Urinary bladder (tissue), 4 donors: Measurements from ENCODE around the gene IL17RC. TPM values are rescaled to one million over a fixed set of nuclear protein-coding genes. Genes with fewer than 3 reads are reported as not detected.

Source experiments
- DNase-seq: peaks from one replicate; pipeline ENCODE4 v3.0.0-alpha.2; 2015; ENCODE audit errors: extremely low spot score
- H3K27ac ChIP-seq: one replicate; pipeline ENCODE4 v1.5.1; 2013; ENCODE audit warnings: low read depth, mild to moderate bottlenecking, moderate library complexity
- H3K36me3 ChIP-seq: one replicate; pipeline ENCODE4 v1.6.1; 2013; ENCODE audit warnings: mild to moderate bottlenecking, moderate library complexity; ENCODE audit not compliant: insufficient read depth
- H3K4me1 ChIP-seq: one replicate; pipeline ENCODE4 v1.6.1; 2013; ENCODE audit warnings: mild to moderate bottlenecking, moderate library complexity; ENCODE audit not compliant: insufficient read depth
- H3K4me3 ChIP-seq: one replicate; pipeline ENCODE4 v1.5.1; 2013; ENCODE audit warnings: low read depth, low read length
- WGBS: extraction: QIAGEN DNeasy Blood & Tissue Kit; methylation state at CpG from one replicate; pipeline ENCODE4 v1.1.7; 2013; 5-methylcytosine and 5-hydroxymethylcytosine counted together
- polyA plus RNA-seq: library from polyadenylated mRNA; stranded (reverse); fragments of 200-250 nt; gene quantifications from one replicate; pipeline ENCODE4 v1.2.3, GENCODE V29; 2013
- small RNA-seq: library from RNA; depleted of rRNA; stranded (forward); fragments of <200 nt; gene quantifications from one replicate; pipeline ENCODE3, GENCODE V24; 2014
- total RNA-seq: library from RNA; depleted of rRNA; stranded (reverse); fragments of >200 nt; gene quantifications from one replicate; pipeline ENCODE4 v1.2.3, GENCODE V29; 2014
- donor health status: healthy with polysubstance abuse.
- donor health status: healthy.

Gene IL17RC
- total and polyA plus RNA-seq, 2 donors, result 24.7 to 72.5 TPM

DNA sequence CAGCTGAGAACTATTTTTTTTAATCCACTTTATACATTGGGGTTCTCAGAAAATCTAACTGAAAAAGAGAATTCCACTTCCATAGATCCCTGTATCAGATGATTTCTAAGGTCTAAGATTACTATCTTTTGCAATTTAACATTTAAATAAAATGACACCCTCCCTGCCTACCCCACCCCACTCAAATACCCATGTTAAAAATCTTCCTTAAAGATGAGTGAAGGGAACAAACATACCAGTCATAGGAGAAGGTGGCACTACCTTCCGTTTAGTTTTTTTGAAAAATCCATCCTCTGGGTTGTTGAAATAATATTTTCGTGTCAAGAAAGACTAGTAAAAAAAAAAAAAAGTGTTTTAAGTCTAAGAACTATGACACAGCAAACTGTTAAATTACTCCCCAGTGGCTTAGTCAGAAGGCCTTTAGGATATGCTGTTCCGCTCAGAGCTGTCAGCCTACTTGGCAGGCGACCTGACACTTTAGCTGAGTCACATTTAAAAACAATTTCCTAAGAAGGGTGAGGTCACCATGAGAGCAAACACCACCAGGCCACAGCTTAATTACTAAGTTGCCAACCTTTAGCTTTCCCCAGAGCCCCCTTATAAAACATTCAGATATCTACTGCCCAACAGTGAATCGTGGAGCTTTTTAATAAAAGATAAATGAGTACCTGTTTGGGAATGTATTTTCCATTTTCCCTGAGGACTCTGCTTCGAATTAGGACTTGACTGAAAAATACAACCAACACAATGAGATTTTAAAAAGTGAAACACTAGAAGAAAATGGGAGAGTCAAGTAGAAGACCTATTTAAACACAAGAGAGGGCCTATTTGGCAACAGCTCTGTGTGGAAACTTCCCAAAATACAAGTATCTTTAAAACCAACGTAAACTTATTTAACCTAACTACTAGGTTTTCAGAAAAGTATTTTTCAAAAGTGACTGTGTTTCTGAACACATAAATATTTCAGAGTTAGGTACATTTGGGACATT lies 60.1 kb downstream of the IL17RC start:
- H3K4me1 ChIP-seq, result no peaks in the 10 kb centered on the region
- H3K4me3 ChIP-seq, result no peak overlapping the region
- H3K27ac ChIP-seq, result peak overlapping the region; percentile 23
- H3K36me3 ChIP-seq, result peaks cover 5% of the 10 kb centered on the region
- DNase-seq, result no peak
- 46% methylated on average over 7 of the region's 7 CpGs for WGBS

DNA sequence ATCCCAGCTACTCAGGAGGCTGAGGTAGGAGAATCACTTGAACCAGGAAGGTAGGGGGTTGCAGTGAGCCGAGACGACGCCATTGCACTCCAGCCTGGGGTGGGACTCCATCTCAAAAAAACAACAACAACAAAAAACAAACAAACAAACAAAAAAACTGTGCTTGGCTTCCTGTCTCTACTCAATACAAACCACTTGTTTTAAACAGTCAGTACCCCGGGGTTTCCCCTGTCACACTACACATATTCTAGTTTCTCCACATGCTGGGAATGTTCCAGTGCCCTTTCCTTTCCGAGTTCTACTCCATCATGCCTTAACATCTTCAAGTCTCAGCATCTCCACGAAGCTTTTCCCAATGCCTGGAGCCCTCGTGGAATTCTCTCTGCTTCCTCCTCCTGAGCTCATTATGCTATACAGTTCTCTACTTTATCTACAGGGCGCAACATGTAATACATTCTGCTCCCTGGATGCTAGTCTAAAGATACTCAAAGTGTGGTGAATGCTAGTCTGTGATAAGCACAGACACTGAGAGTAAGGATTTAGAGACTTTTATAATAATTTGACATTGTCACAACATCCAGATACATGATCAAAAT lies 61.9 kb downstream of the IL17RC start:
- H3K36me3 ChIP-seq, result peaks cover 5% of the 10 kb centered on the region
- DNase-seq, result no peak
- H3K27ac ChIP-seq, result peak overlapping the region; percentile 5
- H3K4me3 ChIP-seq, result no peak overlapping the region
- 92% methylated on average over 8 of the region's 8 CpGs for WGBS
- no peaks in the 10 kb centered on the region for H3K4me1 ChIP-seq

DNA sequence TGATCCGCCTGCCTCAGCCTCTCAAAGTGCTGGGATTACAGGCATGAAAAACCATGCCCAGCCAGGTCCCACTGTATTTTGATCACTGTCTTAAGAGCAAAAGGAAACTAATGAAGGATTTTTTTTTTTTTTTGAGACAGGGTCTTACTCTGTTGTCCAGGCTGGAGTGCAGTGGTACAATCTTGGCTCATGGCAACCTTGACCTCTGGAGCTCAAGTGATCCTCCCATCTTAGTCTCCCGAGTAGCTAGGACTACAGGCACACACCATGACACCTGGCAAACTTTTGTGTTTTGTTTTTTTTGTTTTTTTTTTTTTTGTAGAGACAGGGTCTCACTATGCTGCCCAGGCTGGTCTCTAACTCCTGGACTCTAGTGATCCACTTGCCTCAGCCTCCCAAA lies 63.4 kb downstream of the IL17RC start:
- no peaks in the 10 kb centered on the region for H3K4me1 ChIP-seq
- no peak overlapping the region for H3K27ac ChIP-seq
- WGBS, result 94% methylated on average over 2 of the region's 2 CpGs
- H3K36me3 ChIP-seq, result peaks cover 2% of the 10 kb centered on the region
- DNase-seq, result no peak
- no peak overlapping the region for H3K4me3 ChIP-seq

Small RNA genes within 50 kb of the gene (small RNA-seq; reads per million reads assigned to genes)
- gene RNU6-882P, result not detected

Other genes with a start within 250 kb of the IL17RC start
- gene CPNE9, start 213.3 kb upstream of the IL17RC start, total RNA-seq, result not detected
- gene CPNE9, start 213.3 kb upstream of the IL17RC start, polyA plus RNA-seq, result 0.18 TPM
- gene BRPF1, start 185.4 kb upstream of the IL17RC start, total RNA-seq, result 11.0 TPM
- 13.8 TPM for gene BRPF1, start 185.4 kb upstream of the IL17RC start, polyA plus RNA-seq
- 32.1 TPM for gene OGG1, start 167.1 kb upstream of the IL17RC start, total RNA-seq
- gene OGG1, start 167.1 kb upstream of the IL17RC start, polyA plus RNA-seq, result 23.7 TPM
- 28.7 TPM for gene CAMK1, start 147.2 kb upstream of the IL17RC start, total RNA-seq
- gene CAMK1, start 147.2 kb upstream of the IL17RC start, polyA plus RNA-seq, result 42.2 TPM
- gene TADA3, start 124.6 kb upstream of the IL17RC start, total RNA-seq, result 33.2 TPM
- gene TADA3, start 124.6 kb upstream of the IL17RC start, polyA plus RNA-seq, result 67.9 TPM
- 75.6 TPM for gene ARPC4, start 124.0 kb upstream of the IL17RC start, total RNA-seq
- gene ARPC4, start 124.0 kb upstream of the IL17RC start, polyA plus RNA-seq, result 128 TPM
- gene TTLL3, start 106.8 kb upstream of the IL17RC start, total RNA-seq, result 63.3 TPM
- gene TTLL3, start 106.8 kb upstream of the IL17RC start, polyA plus RNA-seq, result 36.2 TPM
- gene RPUSD3, start 73.1 kb upstream of the IL17RC start, total RNA-seq, result 14.4 TPM
- 39.6 TPM for gene RPUSD3, start 73.1 kb upstream of the IL17RC start, polyA plus RNA-seq
- not detected for gene CIDEC, start 36.8 kb upstream of the IL17RC start, total RNA-seq
- 49.2 TPM for gene CIDEC, start 36.8 kb upstream of the IL17RC start, polyA plus RNA-seq
- 12.2 TPM for gene JAGN1, start 26.5 kb upstream of the IL17RC start, total RNA-seq
- gene JAGN1, start 26.5 kb upstream of the IL17RC start, polyA plus RNA-seq, result 44.3 TPM
- gene IL17RE, start 14.2 kb upstream of the IL17RC start, total RNA-seq, result 1.2 TPM
- 4.3 TPM for gene IL17RE, start 14.2 kb upstream of the IL17RC start, polyA plus RNA-seq
- gene CRELD1, start 16.7 kb downstream of the IL17RC start, total RNA-seq, result 22.9 TPM
- gene CRELD1, start 16.7 kb downstream of the IL17RC start, polyA plus RNA-seq, result 72.3 TPM
- gene PRRT3, start 35.3 kb downstream of the IL17RC start, total RNA-seq, result 0.95 TPM
- gene PRRT3, start 35.3 kb downstream of the IL17RC start, polyA plus RNA-seq, result 2.8 TPM
- 45.2 TPM for gene EMC3, start 69.7 kb downstream of the IL17RC start, total RNA-seq
- gene EMC3, start 69.7 kb downstream of the IL17RC start, polyA plus RNA-seq, result 117 TPM
- 12.1 TPM for gene FANCD2, start 109.3 kb downstream of the IL17RC start, total RNA-seq
- 1.7 TPM for gene FANCD2, start 109.3 kb downstream of the IL17RC start, polyA plus RNA-seq
- not detected for gene FANCD2OS, start 191.2 kb downstream of the IL17RC start, total RNA-seq
- gene FANCD2OS, start 191.2 kb downstream of the IL17RC start, polyA plus RNA-seq, result not detected
- 82.3 TPM for gene BRK1, start 198.6 kb downstream of the IL17RC start, total RNA-seq
- gene BRK1, start 198.6 kb downstream of the IL17RC start, polyA plus RNA-seq, result 252 TPM
- gene VHL, start 224.7 kb downstream of the IL17RC start, total RNA-seq, result 50.0 TPM
- 21.7 TPM for gene VHL, start 224.7 kb downstream of the IL17RC start, polyA plus RNA-seq
- gene IRAK2, start 247.8 kb downstream of the IL17RC start, total RNA-seq, result 2.9 TPM
- gene IRAK2, start 247.8 kb downstream of the IL17RC start, polyA plus RNA-seq, result 4.1 TPM